Osteoblast (primary cell): ENCODE measurements around the gene COL6A2. TPM values are rescaled to one million over a fixed set of nuclear protein-coding genes. Genes with fewer than 3 reads are reported as not detected.
"Not testable (repeated sequence)": the region's sequence is repeated elsewhere in the genome, so short reads cannot be mapped to it uniquely, and the experiment has no call there.

Source experiments
- DNase-seq: peaks from one replicate; pipeline ENCODE4 v3.0.0; 2011; ENCODE audit warnings: low spot score, mixed read lengths; ENCODE audit not compliant: insufficient read length; ENCODE audit errors: missing footprints
- H2AFZ ChIP-seq: 2 replicates; pipeline ENCODE4 v1.6.0; 2011; ENCODE audit warnings: mild to moderate bottlenecking, low read length
- H3K27ac ChIP-seq: 2 replicates; pipeline ENCODE4 v1.5.1; 2011; ENCODE audit warnings: mild to moderate bottlenecking, low read depth, low read length, moderate library complexity
- H3K27me3 ChIP-seq: 2 replicates; pipeline ENCODE4 v1.6.0; 2012; ENCODE audit warnings: mild to moderate bottlenecking, control low read depth, inconsistent platforms, low read length, moderate library complexity; ENCODE audit not compliant: insufficient read depth
- H3K36me3 ChIP-seq: 2 replicates; pipeline ENCODE4 v1.5.1; 2011; ENCODE audit warnings: mild to moderate bottlenecking, low read length, control low read depth, moderate library complexity; ENCODE audit not compliant: insufficient read depth
- H3K4me1 ChIP-seq: 2 replicates; pipeline ENCODE4 v1.5.1; 2011; ENCODE audit warnings: mild to moderate bottlenecking, low read length, control low read depth, moderate library complexity; ENCODE audit not compliant: insufficient read depth
- H3K4me2 ChIP-seq: 2 replicates; pipeline ENCODE4 v1.6.0; 2011; ENCODE audit warnings: mild to moderate bottlenecking, low read length; ENCODE audit not compliant: insufficient read depth
- H3K4me3 ChIP-seq: fragments of 200-600 bp; sonication (generic); 3 replicates; pipeline ENCODE4 v1.5.1; 2012; ENCODE audit warnings: mild to moderate bottlenecking, low read length, inconsistent platforms; ENCODE audit not compliant: insufficient read depth
- H3K79me2 ChIP-seq: 2 replicates; pipeline ENCODE4 v1.6.0; 2012; ENCODE audit warnings: mild to moderate bottlenecking, low read length, control low read depth, inconsistent platforms; ENCODE audit not compliant: insufficient read depth
- H3K9me3 ChIP-seq: 2 replicates; pipeline ENCODE4 v1.5.1; 2011; ENCODE audit warnings: low read depth, low read length, control low read depth
- H4K20me1 ChIP-seq: 2 replicates; pipeline ENCODE4 v1.6.0; 2012; ENCODE audit warnings: mild to moderate bottlenecking, low read length, control low read depth; ENCODE audit not compliant: insufficient read depth
- CTCF ChIP-seq: IDR thresholded peaks from 2 replicates; pipeline ENCODE4 v1.5.1; 2011; ENCODE audit warnings: mild to moderate bottlenecking, low read depth, low read length, moderate library complexity; ENCODE audit errors: extremely low read depth
- total RNA-seq: library from RNA; depleted of rRNA; stranded (reverse); fragments of >200 nt; gene quantifications from 2 replicates; pipeline ENCODE4 v1.2.3, GENCODE V29; 2012

The COL6A2 gene
- total RNA-seq, 1 donor: 1,265 TPM

GRCh38 chr21:46145159-46145839, 47.4 kb downstream of the COL6A2 start:
- no peak overlapping the region for H3K27ac ChIP-seq
- no peaks in the 10 kb centered on the region for H3K36me3 ChIP-seq
- H3K4me3 ChIP-seq: no peak overlapping the region
- no peaks in the 10 kb centered on the region for H4K20me1 ChIP-seq
- DNase-seq: peak; percentile 30
- H3K4me2 ChIP-seq: no peak overlapping the region
- peaks cover 2% of the 10 kb centered on the region for H3K27me3 ChIP-seq
- H3K9me3 ChIP-seq: no peaks in the 10 kb centered on the region
- no peaks in the 10 kb centered on the region for H3K79me2 ChIP-seq
- peaks cover 4% of the 10 kb centered on the region for H3K4me1 ChIP-seq
- TF ChIP-seq CTCF: no peak
- H2AFZ ChIP-seq: no peak overlapping the region

- Histone ChIP-seq H3K4me1 (peaks cover 4% of the 10 kb centered on the region), H3K4me2 (no peak overlapping the region), H4K20me1 (no peaks in the 10 kb centered on the region), H3K36me3 (no peaks in the 10 kb centered on the region), H3K9me3 (no peaks in the 10 kb centered on the region), H3K27me3 (peaks cover 2% of the 10 kb centered on the region), H3K79me2 (no peaks in the 10 kb centered on the region), H3K27ac (no peak overlapping the region), H2AFZ (no peak overlapping the region), H3K4me3 (no peak overlapping the region)
- no peak for TF ChIP-seq CTCF
- DNase-seq: peak; percentile 65
Measured at GRCh38 chr21:46145840-46146691, 48.2 kb downstream of the COL6A2 start.

- TF ChIP-seq CTCF: no peak
- H3K27me3 ChIP-seq: no peaks in the 10 kb centered on the region
- H3K9me3 ChIP-seq: no peaks in the 10 kb centered on the region
- H3K4me2 ChIP-seq: no peak overlapping the region
- no peak for DNase-seq
- no peak overlapping the region for H2AFZ ChIP-seq
- H3K36me3 ChIP-seq: no peaks in the 10 kb centered on the region
- no peaks in the 10 kb centered on the region for H3K79me2 ChIP-seq
- H4K20me1 ChIP-seq: no peaks in the 10 kb centered on the region
- no peak overlapping the region for H3K27ac ChIP-seq
- H3K4me3 ChIP-seq: no peak overlapping the region
- H3K4me1 ChIP-seq: peaks cover 4% of the 10 kb centered on the region
Measured at GRCh38 chr21:46146856-46147255, 48.9 kb downstream of the COL6A2 start.

- H3K27ac ChIP-seq, H3K79me2 ChIP-seq, H3K9me3 ChIP-seq, H3K4me1 ChIP-seq, H2AFZ ChIP-seq, H3K4me2 ChIP-seq, H3K4me3 ChIP-seq, H3K36me3 ChIP-seq, H3K27me3 ChIP-seq, H4K20me1 ChIP-seq: not testable (repeated sequence)
- peak; percentile 54 for TF ChIP-seq CTCF
- DNase-seq: peak; percentile 94
Measured at GRCh38 chr21:46147429-46147828, 49.5 kb downstream of the COL6A2 start.
